Measurements from ENCODE around the gene CS. TPM values are rescaled to one million over a fixed set of nuclear protein-coding genes. Genes with fewer than 3 reads are reported as not detected.

The CS gene
- total and polyA plus RNA-seq, 2 experiments from 2014 or later, result 83.2 to 111 TPM

GRCh38 chr12:56296295-56296694, 3.8 kb downstream of the CS start:
- Histone ChIP-seq H3K4me1 (ENCODE audit: insufficient read depth) (peaks cover 17% of the 10 kb centered on the region), H2AFZ (no peak overlapping the region), H3K4me3 (no peak overlapping the region), H3K27me3 (no peaks in the 10 kb centered on the region), H3K9me3 (ENCODE audit: low read depth) (no peaks in the 10 kb centered on the region), H3K27ac (no peak overlapping the region), H3K9me2 (replicated peaks; ENCODE audit: insufficient read depth) (no peaks in the 10 kb centered on the region), H4K20me1 (ENCODE audit: insufficient read depth, poor library complexity, severe bottlenecking) (peaks cover 20% of the 10 kb centered on the region), H3K4me2 (no peak overlapping the region), H3K79me2 (peaks cover 84% of the 10 kb centered on the region), H3K36me3 (replicated peaks; ENCODE audit: insufficient read depth, low read depth) (no peaks in the 10 kb centered on the region)
- WGBS (ENCODE audit: low lambda C conversion rate, missing lambda C conversion rate), result 87% methylated on average over 5 of the region's 5 CpGs
- TF ChIP-seq EZH2 (IDR thresholded peaks at IDR 0.05; ENCODE audit: borderline replicate concordance), result no peak
- no peak for TF ChIP-seq EZH2phosphoT487 (IDR thresholded peaks at IDR 0.05; ENCODE audit: low read depth, severe bottlenecking, unreplicated experiment)
- TF ChIP-seq, protein P1, sequence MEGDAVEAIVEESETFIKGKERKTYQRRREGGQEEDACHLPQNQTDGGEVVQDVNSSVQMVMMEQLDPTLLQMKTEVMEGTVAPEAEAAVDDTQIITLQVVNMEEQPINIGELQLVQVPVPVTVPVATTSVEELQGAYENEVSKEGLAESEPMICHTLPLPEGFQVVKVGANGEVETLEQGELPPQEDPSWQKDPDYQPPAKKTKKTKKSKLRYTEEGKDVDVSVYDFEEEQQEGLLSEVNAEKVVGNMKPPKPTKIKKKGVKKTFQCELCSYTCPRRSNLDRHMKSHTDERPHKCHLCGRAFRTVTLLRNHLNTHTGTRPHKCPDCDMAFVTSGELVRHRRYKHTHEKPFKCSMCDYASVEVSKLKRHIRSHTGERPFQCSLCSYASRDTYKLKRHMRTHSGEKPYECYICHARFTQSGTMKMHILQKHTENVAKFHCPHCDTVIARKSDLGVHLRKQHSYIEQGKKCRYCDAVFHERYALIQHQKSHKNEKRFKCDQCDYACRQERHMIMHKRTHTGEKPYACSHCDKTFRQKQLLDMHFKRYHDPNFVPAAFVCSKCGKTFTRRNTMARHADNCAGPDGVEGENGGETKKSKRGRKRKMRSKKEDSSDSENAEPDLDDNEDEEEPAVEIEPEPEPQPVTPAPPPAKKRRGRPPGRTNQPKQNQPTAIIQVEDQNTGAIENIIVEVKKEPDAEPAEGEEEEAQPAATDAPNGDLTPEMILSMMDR (IDR thresholded peaks at IDR 0.05; ENCODE audit: poor library complexity), result no peak
- DNase-seq (ENCODE audit: low spot score), result no peak

DNA sequence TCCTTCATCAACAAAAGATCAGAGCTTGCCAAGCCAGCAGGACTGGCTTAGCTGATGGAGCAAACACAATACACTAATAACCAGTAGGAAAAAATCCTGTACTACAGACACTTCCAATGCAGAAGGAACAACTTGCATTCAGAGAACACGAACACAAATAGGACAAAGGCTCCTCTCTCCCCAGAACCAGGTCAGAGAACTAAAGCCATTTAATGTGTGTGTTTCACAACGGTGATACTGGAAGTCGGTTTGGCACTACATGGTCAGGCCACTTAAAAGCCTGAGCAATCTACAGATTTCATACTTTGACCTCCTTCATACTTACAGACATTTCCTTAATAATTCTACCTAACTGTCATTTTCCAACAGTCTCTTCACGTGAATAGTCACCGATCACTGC, 6.3 kb downstream of the CS start:
- TF ChIP-seq EZH2 (IDR thresholded peaks at IDR 0.05; ENCODE audit: borderline replicate concordance), result no peak
- TF ChIP-seq EZH2phosphoT487 (IDR thresholded peaks at IDR 0.05; ENCODE audit: low read depth, severe bottlenecking, unreplicated experiment), result no peak
- TF ChIP-seq, protein P1 (IDR thresholded peaks at IDR 0.05; ENCODE audit: poor library complexity), result no peak
- H3K4me1 ChIP-seq (ENCODE audit: insufficient read depth), result peaks cover 8% of the 10 kb centered on the region
- no peaks in the 10 kb centered on the region for H3K9me3 ChIP-seq (ENCODE audit: low read depth)
- peaks cover 98% of the 10 kb centered on the region for H3K79me2 ChIP-seq
- peaks cover 20% of the 10 kb centered on the region for H4K20me1 ChIP-seq (ENCODE audit: insufficient read depth, poor library complexity, severe bottlenecking)
- H3K36me3 ChIP-seq (replicated peaks; ENCODE audit: insufficient read depth, low read depth), result no peaks in the 10 kb centered on the region
- 88% methylated on average over 5 of the region's 5 CpGs for WGBS (ENCODE audit: low lambda C conversion rate, missing lambda C conversion rate)
- H3K9me2 ChIP-seq (replicated peaks; ENCODE audit: insufficient read depth), result no peaks in the 10 kb centered on the region
- no peaks in the 10 kb centered on the region for H3K27me3 ChIP-seq
- H3K4me2 ChIP-seq, result no peak overlapping the region
- H3K4me3 ChIP-seq, result no peak overlapping the region
- DNase-seq (ENCODE audit: low spot score), result no peak
- H2AFZ ChIP-seq, result no peak overlapping the region
- H3K27ac ChIP-seq, result no peak overlapping the region

DNA sequence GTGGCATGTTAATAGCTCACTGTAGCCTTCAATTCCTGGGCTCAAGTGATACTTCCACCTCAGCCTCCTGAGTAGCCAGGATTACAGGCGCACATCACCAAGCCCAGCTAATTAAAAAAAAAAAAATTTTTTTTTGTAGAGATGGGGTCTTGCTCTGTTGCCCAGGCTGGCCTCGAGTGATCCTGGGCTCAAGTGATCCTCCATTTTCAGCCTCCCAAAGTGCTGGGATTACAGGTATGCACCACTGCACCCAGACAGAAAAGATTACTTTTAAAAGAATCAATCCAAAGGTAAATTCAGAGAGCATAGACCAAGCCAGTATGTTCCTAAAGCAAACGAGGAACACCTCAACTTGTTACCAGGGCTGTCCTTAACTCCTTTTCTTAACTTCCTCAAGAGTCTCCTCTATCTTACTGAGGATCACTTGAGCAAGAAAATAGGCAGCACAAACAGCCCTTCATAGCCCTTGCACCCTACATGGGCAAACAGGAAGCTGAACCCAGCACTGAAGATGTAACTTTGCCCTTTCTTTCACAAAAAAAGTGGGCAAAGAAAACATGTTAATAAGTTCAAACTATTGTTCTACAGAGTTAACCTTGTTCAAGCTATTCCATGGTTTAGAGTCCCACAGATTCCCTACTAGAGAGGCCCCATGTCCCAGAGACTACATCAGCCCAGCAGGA, 11.3 kb downstream of the CS start:
- DNase-seq (ENCODE audit: low spot score), result no peak
- Histone ChIP-seq H3K27ac (no peak overlapping the region), H3K4me2 (no peak overlapping the region), H3K36me3 (replicated peaks; ENCODE audit: insufficient read depth, low read depth) (no peaks in the 10 kb centered on the region), H3K27me3 (no peaks in the 10 kb centered on the region), H3K79me2 (peaks cover 64% of the 10 kb centered on the region), H2AFZ (no peak overlapping the region), H3K4me1 (ENCODE audit: insufficient read depth) (no peaks in the 10 kb centered on the region), H3K9me2 (replicated peaks; ENCODE audit: insufficient read depth) (no peaks in the 10 kb centered on the region), H4K20me1 (ENCODE audit: insufficient read depth, poor library complexity, severe bottlenecking) (peaks cover 5% of the 10 kb centered on the region), H3K9me3 (ENCODE audit: low read depth) (no peaks in the 10 kb centered on the region), H3K4me3 (no peak overlapping the region)
- TF ChIP-seq, protein P1 (IDR thresholded peaks at IDR 0.05; ENCODE audit: poor library complexity), result no peak
- TF ChIP-seq EZH2 (IDR thresholded peaks at IDR 0.05; ENCODE audit: borderline replicate concordance) (no peak), EZH2phosphoT487 (IDR thresholded peaks at IDR 0.05; ENCODE audit: low read depth, severe bottlenecking, unreplicated experiment) (no peak)
- 86% methylated on average over 3 of the region's 3 CpGs for WGBS (ENCODE audit: low lambda C conversion rate, missing lambda C conversion rate)
